DOHH2 (cell line): ENCODE data around the gene PC.

Experiments used
- H3F3A ChIP-seq: fragments of 200-600 bp; sonication (generic), shearing (Covaris generic); 2 replicates; pipeline ENCODE4 v1.6.0; 2016; ENCODE audit warnings: antibody characterized with exemption, mild to moderate bottlenecking; ENCODE audit not compliant: control insufficient read depth, insufficient read depth
- H3K27ac ChIP-seq: fragments of 200-600 bp; sonication (generic); 2 replicates; pipeline ENCODE4 v1.5.1; 2014; ENCODE audit warnings: low read depth, mild to moderate bottlenecking, low read length, moderate library complexity
- H3K27me3 ChIP-seq: fragments of 200-600 bp; sonication (generic); 2 replicates; pipeline ENCODE4 v1.6.1; 2014; ENCODE audit warnings: mild to moderate bottlenecking, low read length, mixed read lengths; ENCODE audit not compliant: control insufficient read depth
- H3K36me3 ChIP-seq: fragments of 200-600 bp; sonication (generic); 2 replicates; pipeline ENCODE4 v1.6.1; 2014; ENCODE audit warnings: mild to moderate bottlenecking, low read length, moderate library complexity, mixed read lengths; ENCODE audit not compliant: control insufficient read depth
- H3K4me1 ChIP-seq: fragments of 200-600 bp; sonication (generic); 2 replicates; pipeline ENCODE4 v1.6.1; 2014; ENCODE audit warnings: mild to moderate bottlenecking, low read length, mixed read lengths; ENCODE audit not compliant: control insufficient read depth
- H3K4me2 ChIP-seq: fragments of 200-600 bp; sonication (generic); 2 replicates; pipeline ENCODE4 v1.6.0; 2014; ENCODE audit warnings: mild to moderate bottlenecking, low read length, moderate library complexity
- H3K4me3 ChIP-seq: fragments of 200-600 bp; sonication (generic); 2 replicates; pipeline ENCODE4 v1.5.1; 2014; ENCODE audit warnings: mild to moderate bottlenecking, low read length, mixed read lengths
- H3K79me2 ChIP-seq: fragments of 200-600 bp; sonication (generic); 2 replicates; pipeline ENCODE4 v1.6.1; 2014; ENCODE audit warnings: mild to moderate bottlenecking, low read length, mixed read lengths; ENCODE audit not compliant: control insufficient read depth
- H3K9me2 ChIP-seq: fragments of 200-600 bp; sonication (generic); replicated peaks from 2 replicates; pipeline ENCODE4 v1.6.1; 2014; ENCODE audit warnings: mild to moderate bottlenecking, low read length, mixed read lengths; ENCODE audit not compliant: control insufficient read depth
- H3K9me3 ChIP-seq: fragments of 200-600 bp; sonication (generic); 2 replicates; pipeline ENCODE4 v1.6.1; 2014; ENCODE audit warnings: antibody characterized with exemption, low read length, mixed read lengths; ENCODE audit not compliant: control insufficient read depth, insufficient read depth
- H4K20me1 ChIP-seq: fragments of 200-600 bp; sonication (generic); 2 replicates; pipeline ENCODE4 v1.6.0; 2014; ENCODE audit warnings: low read depth, mild to moderate bottlenecking, antibody characterized with exemption, low read length, moderate library complexity; ENCODE audit not compliant: control insufficient read depth, insufficient read depth
- CTCF ChIP-seq: fragments of 200-600 bp; sonication (generic); IDR thresholded peaks from one replicate; pipeline ENCODE4 v1.5.1; 2014; ENCODE audit warnings: antibody characterized with exemption, mild to moderate bottlenecking, low read depth, low read length; ENCODE audit not compliant: poor library complexity, severe bottlenecking
- EZH2phosphoT487 ChIP-seq: fragments of 200-600 bp; sonication (generic); IDR thresholded peaks from 2 replicates; pipeline ENCODE4 v1.6.1; 2017; ENCODE audit warnings: borderline replicate concordance, mild to moderate bottlenecking, antibody characterized with exemption, low read length, moderate library complexity, mixed read lengths

The PC gene

GRCh38 chr11:66910016-66910415 is 48.2 kb downstream of the PC start:
- H3K79me2 ChIP-seq, result no peaks in the 10 kb centered on the region
- H3K4me1 ChIP-seq, result no peaks in the 10 kb centered on the region
- H3F3A ChIP-seq, result no peaks in the 10 kb centered on the region
- H3K9me3 ChIP-seq, result no peaks in the 10 kb centered on the region
- H3K9me2 ChIP-seq, result no peaks in the 10 kb centered on the region
- no peak overlapping the region for H3K4me2 ChIP-seq
- no peaks in the 10 kb centered on the region for H3K36me3 ChIP-seq
- no peak overlapping the region for H3K27ac ChIP-seq
- H3K27me3 ChIP-seq, result peaks cover 11% of the 10 kb centered on the region
- TF ChIP-seq EZH2phosphoT487 (no peak), CTCF (no peak)
- H3K4me3 ChIP-seq, result no peak overlapping the region
- no peaks in the 10 kb centered on the region for H4K20me1 ChIP-seq

DNA sequence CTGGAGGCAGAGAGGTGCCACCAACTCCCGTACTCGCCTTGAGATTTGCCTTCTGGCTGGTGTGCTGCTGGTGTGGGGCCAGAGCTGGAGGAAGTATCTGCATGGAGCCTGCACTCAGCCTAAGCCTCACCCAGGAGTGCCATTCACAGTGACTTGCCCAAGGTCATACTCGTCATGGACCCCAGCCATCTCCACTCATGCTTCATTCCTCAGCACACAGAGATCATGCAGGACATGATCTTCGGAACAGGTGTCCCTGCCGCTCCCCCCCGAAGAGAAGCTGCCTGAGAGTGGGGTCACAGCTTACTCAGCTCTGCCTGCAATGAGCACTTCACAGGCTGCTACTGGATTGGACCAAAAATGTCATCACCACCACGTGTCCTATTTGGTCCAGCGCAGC is 49.0 kb downstream of the PC start:
- Histone ChIP-seq H3K36me3 (no peaks in the 10 kb centered on the region), H3K79me2 (no peaks in the 10 kb centered on the region), H3K4me3 (no peak overlapping the region), H3F3A (no peaks in the 10 kb centered on the region), H3K9me2 (no peaks in the 10 kb centered on the region), H3K9me3 (no peaks in the 10 kb centered on the region), H3K27me3 (peaks cover 11% of the 10 kb centered on the region), H3K27ac (no peak overlapping the region), H3K4me1 (no peaks in the 10 kb centered on the region), H3K4me2 (no peak overlapping the region), H4K20me1 (no peaks in the 10 kb centered on the region)
- TF ChIP-seq CTCF (no peak), EZH2phosphoT487 (no peak)

DNA sequence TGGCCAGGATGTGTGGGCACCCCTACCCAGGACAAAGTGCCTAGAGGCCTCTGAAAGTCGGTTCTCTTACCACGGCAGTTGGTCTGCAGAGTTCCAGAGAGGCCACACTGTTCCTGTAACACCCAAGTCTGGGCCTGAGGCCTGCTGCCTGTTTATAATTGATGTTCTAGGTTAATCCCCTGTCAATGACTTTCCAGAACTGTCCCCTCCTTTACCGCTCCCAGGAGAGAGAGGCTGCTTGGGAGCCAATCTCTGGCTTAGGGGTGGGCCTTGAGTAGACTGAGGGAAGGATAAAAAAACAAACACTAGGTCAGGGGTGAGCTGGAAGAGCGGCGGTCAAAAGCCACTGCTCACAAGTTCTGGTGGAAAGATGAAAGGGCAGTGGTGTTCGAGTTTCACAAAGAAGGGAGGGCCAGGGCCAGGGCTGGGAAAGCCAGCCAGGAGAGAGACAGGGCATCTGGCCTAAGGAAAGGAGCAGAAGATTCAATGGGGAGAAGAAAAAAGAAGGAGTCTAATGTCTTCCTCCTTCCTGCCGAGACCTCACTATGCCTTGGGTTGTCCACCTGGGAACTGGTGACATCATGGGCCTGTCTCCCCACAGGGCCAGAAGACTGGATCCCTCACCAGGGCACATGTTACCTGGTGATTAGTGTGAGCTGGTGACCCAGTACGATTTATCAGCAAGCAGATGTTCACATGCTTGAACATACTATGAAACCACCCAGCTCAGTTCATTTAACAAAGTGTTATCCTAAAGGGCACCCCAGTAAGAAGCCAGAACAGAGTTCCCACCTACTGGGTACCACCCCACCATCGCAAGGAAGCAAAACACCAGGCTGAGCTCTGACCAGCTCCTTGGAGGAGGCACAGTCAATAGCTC is 50.2 kb downstream of the PC start:
- H3K36me3 ChIP-seq, result no peaks in the 10 kb centered on the region
- H3K79me2 ChIP-seq, result no peaks in the 10 kb centered on the region
- H3K9me3 ChIP-seq, result no peaks in the 10 kb centered on the region
- no peaks in the 10 kb centered on the region for H3K9me2 ChIP-seq
- no peak overlapping the region for H3K4me2 ChIP-seq
- TF ChIP-seq EZH2phosphoT487 (no peak), CTCF (no peak)
- H4K20me1 ChIP-seq, result no peaks in the 10 kb centered on the region
- H3K27me3 ChIP-seq, result peaks cover 11% of the 10 kb centered on the region
- H3K4me3 ChIP-seq, result no peak overlapping the region
- no peaks in the 10 kb centered on the region for H3K4me1 ChIP-seq
- no peaks in the 10 kb centered on the region for H3F3A ChIP-seq
- H3K27ac ChIP-seq, result no peak overlapping the region
